ENCODE data around the gene SMIM11.
"Not testable (repeated sequence)": the region's sequence is repeated elsewhere in the genome, so short reads cannot be mapped to it uniquely, and the experiment has no call there.

DNA sequence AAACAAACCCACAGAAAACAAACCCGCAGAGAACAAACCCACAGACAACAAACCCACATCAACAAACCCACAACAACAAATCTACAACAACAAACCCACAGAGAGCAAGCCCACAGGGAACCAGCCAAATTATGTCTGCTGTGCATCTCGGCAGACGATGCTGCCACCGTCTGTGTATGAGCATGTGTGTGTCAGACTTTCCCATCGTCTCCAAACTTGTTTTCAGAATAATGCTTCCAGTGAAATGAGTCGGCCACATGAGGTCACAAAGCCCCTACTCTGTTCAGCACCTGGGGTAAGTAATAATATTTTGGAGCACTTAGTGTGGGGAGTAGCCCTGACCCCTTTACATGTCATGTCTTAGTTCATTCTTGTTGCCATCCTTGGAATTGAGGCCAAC, 30.8 kb downstream of the SMIM11 start:
- TF ChIP-seq, protein P1, sequence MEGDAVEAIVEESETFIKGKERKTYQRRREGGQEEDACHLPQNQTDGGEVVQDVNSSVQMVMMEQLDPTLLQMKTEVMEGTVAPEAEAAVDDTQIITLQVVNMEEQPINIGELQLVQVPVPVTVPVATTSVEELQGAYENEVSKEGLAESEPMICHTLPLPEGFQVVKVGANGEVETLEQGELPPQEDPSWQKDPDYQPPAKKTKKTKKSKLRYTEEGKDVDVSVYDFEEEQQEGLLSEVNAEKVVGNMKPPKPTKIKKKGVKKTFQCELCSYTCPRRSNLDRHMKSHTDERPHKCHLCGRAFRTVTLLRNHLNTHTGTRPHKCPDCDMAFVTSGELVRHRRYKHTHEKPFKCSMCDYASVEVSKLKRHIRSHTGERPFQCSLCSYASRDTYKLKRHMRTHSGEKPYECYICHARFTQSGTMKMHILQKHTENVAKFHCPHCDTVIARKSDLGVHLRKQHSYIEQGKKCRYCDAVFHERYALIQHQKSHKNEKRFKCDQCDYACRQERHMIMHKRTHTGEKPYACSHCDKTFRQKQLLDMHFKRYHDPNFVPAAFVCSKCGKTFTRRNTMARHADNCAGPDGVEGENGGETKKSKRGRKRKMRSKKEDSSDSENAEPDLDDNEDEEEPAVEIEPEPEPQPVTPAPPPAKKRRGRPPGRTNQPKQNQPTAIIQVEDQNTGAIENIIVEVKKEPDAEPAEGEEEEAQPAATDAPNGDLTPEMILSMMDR (IDR thresholded peaks at IDR 0.05; ENCODE audit: low read depth, low read length) = not testable (repeated sequence)
- TF ChIP-seq EZH2phosphoT487 (IDR thresholded peaks at IDR 0.05; ENCODE audit: low read depth) = not testable (repeated sequence)
